GM23248 (cell line): ENCODE data around the gene TPRX2. TPM values are rescaled to one million over a fixed set of nuclear protein-coding genes. Genes with fewer than 3 reads are reported as not detected.

Experiments used
- DNase-seq: peaks from one replicate; pipeline ENCODE4 v3.0.0-alpha.2; 2015
- H2AFZ ChIP-seq: fragments of 200-600 bp; sonication (generic); 2 replicates; pipeline ENCODE4 v1.6.1; 2016; ENCODE audit warnings: antibody characterized with exemption
- H3F3A ChIP-seq: fragments of 200-600 bp; sonication (generic); 2 replicates; pipeline ENCODE4 v1.6.1; 2016; ENCODE audit warnings: mild to moderate bottlenecking, antibody characterized with exemption, mixed run types; ENCODE audit not compliant: insufficient read depth
- H3K27ac ChIP-seq: fragments of 200-600 bp; sonication (generic); 2 replicates; pipeline ENCODE4 v1.5.1; 2016; ENCODE audit warnings: mild to moderate bottlenecking
- H3K27me3 ChIP-seq: fragments of 200-600 bp; sonication (generic); replicated peaks from 2 replicates; pipeline ENCODE4 v1.6.1; 2016; ENCODE audit warnings: mild to moderate bottlenecking; ENCODE audit not compliant: insufficient read depth
- H3K36me3 ChIP-seq: fragments of 200-600 bp; sonication (generic); 2 replicates; pipeline ENCODE4 v1.6.1; 2016; ENCODE audit warnings: low read depth, mild to moderate bottlenecking
- H3K4me1 ChIP-seq: fragments of 200-600 bp; sonication (generic); 2 replicates; pipeline ENCODE4 v1.6.1; 2016; ENCODE audit warnings: mild to moderate bottlenecking; ENCODE audit not compliant: insufficient read depth
- H3K4me2 ChIP-seq: fragments of 200-600 bp; sonication (generic); one replicate; pipeline ENCODE4 v1.6.1; 2016; ENCODE audit warnings: mild to moderate bottlenecking; ENCODE audit not compliant: unreplicated experiment
- H3K4me3 ChIP-seq: fragments of 200-600 bp; sonication (generic); 2 replicates; pipeline ENCODE4 v1.5.1; 2016; ENCODE audit warnings: mild to moderate bottlenecking
- H3K79me2 ChIP-seq: fragments of 200-600 bp; sonication (generic); 2 replicates; pipeline ENCODE4 v1.6.1; 2016; ENCODE audit warnings: mild to moderate bottlenecking; ENCODE audit not compliant: insufficient read depth
- H3K9ac ChIP-seq: fragments of 200-600 bp; sonication (generic); 2 replicates; pipeline ENCODE4 v1.6.1; 2016; ENCODE audit warnings: mild to moderate bottlenecking
- H3K9me2 ChIP-seq: fragments of 200-600 bp; sonication (generic); 2 replicates; pipeline ENCODE4 v1.6.1; 2016; ENCODE audit warnings: mixed run types, mild to moderate bottlenecking, moderate library complexity; ENCODE audit not compliant: insufficient read depth
- H3K9me3 ChIP-seq: fragments of 200-600 bp; sonication (generic); one replicate; pipeline ENCODE4 v1.6.1; 2017; ENCODE audit warnings: low read depth
- H4K20me1 ChIP-seq: fragments of 200-600 bp; sonication (generic); 2 replicates; pipeline ENCODE4 v1.6.0; 2016; ENCODE audit not compliant: insufficient read depth
- EZH2 ChIP-seq: fragments of 200-600 bp; sonication (generic); IDR thresholded peaks from 2 replicates; pipeline ENCODE4 v1.6.1; 2018; ENCODE audit warnings: antibody characterized with exemption, mild to moderate bottlenecking; ENCODE audit not compliant: insufficient read depth, poor library complexity, severe bottlenecking
- EZH2phosphoT487 ChIP-seq: fragments of 200-600 bp; sonication (generic); IDR thresholded peaks from 2 replicates; pipeline ENCODE4 v1.6.1; 2018; ENCODE audit warnings: antibody characterized with exemption, moderate library complexity, mild to moderate bottlenecking, low read depth; ENCODE audit not compliant: insufficient read depth
- WGBS, 2 experiments: methylation state at CpG; one replicate each; pipeline ENCODE4 v1.1.6; 2015 to 2017; ENCODE audit warnings: low lambda C conversion rate in 2 of 2, low coverage in 1 of 2; ENCODE audit errors: missing lambda C conversion rate in 2 of 2; 5-methylcytosine and 5-hydroxymethylcytosine counted together
- in situ Hi-C: fragments of 300-500 bp; cut with MboI; formaldehyde crosslinking; loops from 2 replicates; pipeline ENCODE4 v1.15.0; 2020
- polyA plus RNA-seq: library from polyadenylated mRNA; unstranded; fragments of >200 nt; fragmentation: Nextera tagmentation; extraction: Ambion mirVana; gene quantifications from 2 replicates; pipeline ENCODE4 v1.2.1, GENCODE V29; 2016
- total RNA-seq: library from RNA; depleted of rRNA; stranded (reverse); fragments of >200 nt; shearing (Covaris generic); gene quantifications from 2 replicates; pipeline ENCODE4 v1.2.3, GENCODE V29; 2014

TPRX2 gene
- total and polyA plus RNA-seq, 2 experiments from 2014 or later = not detected

GRCh38 chr19:47819858-47820257 lies 39.2 kb upstream of the TPRX2 start:
- WGBS, 2 experiments = 9 to 16% methylated on average over 9 to 10 of the region's 10 CpGs
- no peak overlapping the region for H3K4me2 ChIP-seq

GRCh38 chr19:47820410-47820809 lies 38.6 kb upstream of the TPRX2 start:
- Histone ChIP-seq H3K79me2 (no peaks in the 10 kb centered on the region), H3K9me2 (no peaks in the 10 kb centered on the region), H3K36me3 (no peaks in the 10 kb centered on the region), H3K4me3 (no peak overlapping the region), H3K27ac (no peak overlapping the region), H3K4me1 (no peaks in the 10 kb centered on the region), H3K4me2 (no peak overlapping the region), H2AFZ (no peak overlapping the region), H4K20me1 (no peaks in the 10 kb centered on the region), H3K9ac (no peak overlapping the region), H3F3A (no peaks in the 10 kb centered on the region), H3K27me3 (peaks cover 38% of the 10 kb centered on the region), H3K9me3 (no peaks in the 10 kb centered on the region)
- 44 to 67% methylated on average over 1 to 2 of the region's 2 CpGs for WGBS, 2 experiments
- no peak for DNase-seq
- TF ChIP-seq EZH2 (no peak), EZH2phosphoT487 (no peak)
- in situ Hi-C loops = no loop called here

More at GRCh38 chr19:47819858-47820257, 39.2 kb upstream of the TPRX2 start:
- TF ChIP-seq EZH2 (no peak), EZH2phosphoT487 (no peak)
- Histone ChIP-seq H3K9me2 (no peaks in the 10 kb centered on the region), H3K4me1 (no peaks in the 10 kb centered on the region), H2AFZ (no peak overlapping the region), H3K9me3 (no peaks in the 10 kb centered on the region), H3K36me3 (no peaks in the 10 kb centered on the region), H3K79me2 (no peaks in the 10 kb centered on the region), H3K27me3 (peaks cover 38% of the 10 kb centered on the region), H3K27ac (no peak overlapping the region), H3K4me3 (no peak overlapping the region), H4K20me1 (no peaks in the 10 kb centered on the region), H3K9ac (no peak overlapping the region), H3F3A (no peaks in the 10 kb centered on the region)
- in situ Hi-C loops = no loop called here
- DNase-seq = no peak

- H3K36me3 ChIP-seq = no peaks in the 10 kb centered on the region
- H3K27ac ChIP-seq = no peak within 1 kb of the TSS
- H3K9me2 ChIP-seq = no peaks in the 10 kb centered on the region
- no peaks in the 10 kb centered on the region for H3K79me2 ChIP-seq
- no peaks in the 10 kb centered on the region for H4K20me1 ChIP-seq
- no peaks in the 10 kb centered on the region for H3K4me1 ChIP-seq
- H3F3A ChIP-seq = no peaks in the 10 kb centered on the region
- TF ChIP-seq EZH2phosphoT487 = no peak
- no peak for TF ChIP-seq EZH2
- H3K4me3 ChIP-seq = no peak within 1 kb of the TSS
- H3K9me3 ChIP-seq = no peaks in the 10 kb centered on the region
- H3K27me3 ChIP-seq = peaks cover 38% of the 10 kb centered on the region
- H3K4me2 ChIP-seq = no peak within 1 kb of the TSS
- 37 to 39% methylated on average over 15 of the region's 15 CpGs for WGBS, 2 experiments
- no peak within 1 kb of the TSS for H2AFZ ChIP-seq
- in situ Hi-C loops = no loop called here
- no peak for DNase-seq
- H3K9ac ChIP-seq = no peak within 1 kb of the TSS
Measured at GRCh38 chr19:47821460-47822020, 37.5 kb upstream of the TPRX2 start, which contains the start of gene CRX. CRX (plus strand) TSS chr19:47821937; CDS start chr19:47834444, 12,507 bp downstream.

GRCh38 chr19:47824396-47824795 lies 34.6 kb upstream of the TPRX2 start:
- DNase-seq = no peak

GRCh38 chr19:47826800-47827199 lies 32.2 kb upstream of the TPRX2 start:
- no peak for DNase-seq
- Histone ChIP-seq H3K79me2 (no peaks in the 10 kb centered on the region), H3K27me3 (peaks cover 12% of the 10 kb centered on the region), H3K36me3 (no peaks in the 10 kb centered on the region), H3K9me3 (no peaks in the 10 kb centered on the region), H3K9me2 (no peaks in the 10 kb centered on the region), H3K4me3 (no peak overlapping the region), H3F3A (no peaks in the 10 kb centered on the region), H2AFZ (no peak overlapping the region), H4K20me1 (no peaks in the 10 kb centered on the region), H3K27ac (no peak overlapping the region), H3K4me2 (no peak overlapping the region), H3K4me1 (no peaks in the 10 kb centered on the region), H3K9ac (no peak overlapping the region)
- 47 to 57% methylated on average over 6 of the region's 6 CpGs for WGBS, 2 experiments
- in situ Hi-C loops = no loop called here
- no peak for TF ChIP-seq EZH2phosphoT487
- TF ChIP-seq EZH2 = no peak

More at GRCh38 chr19:47824396-47824795, 34.6 kb upstream of the TPRX2 start:
- Histone ChIP-seq H3K27me3 (peaks cover 35% of the 10 kb centered on the region), H3K27ac (no peak overlapping the region), H3K4me2 (no peak overlapping the region), H4K20me1 (no peaks in the 10 kb centered on the region), H3K9me3 (no peaks in the 10 kb centered on the region), H3K4me3 (no peak overlapping the region), H3K4me1 (no peaks in the 10 kb centered on the region), H3K36me3 (no peaks in the 10 kb centered on the region), H3K79me2 (no peaks in the 10 kb centered on the region), H2AFZ (no peak overlapping the region), H3K9ac (no peak overlapping the region), H3K9me2 (no peaks in the 10 kb centered on the region), H3F3A (no peaks in the 10 kb centered on the region)
- TF ChIP-seq EZH2 = no peak
- in situ Hi-C loops = no loop called here
- 76 to 82% methylated on average over 6 of the region's 6 CpGs for WGBS, 2 experiments
